CD8-positive, alpha-beta memory T cell (primary cell): ENCODE data around the gene FER. TPM values are rescaled to one million over a fixed set of nuclear protein-coding genes. Genes with fewer than 3 reads are reported as not detected.
"Not testable (repeated sequence)": the region's sequence is repeated elsewhere in the genome, so short reads cannot be mapped to it uniquely, and the experiment has no call there.

ENCODE experiments used
- CTCF ChIA-PET: fragments of 350-600 bp; sonication (Branson Sonifier 250); formaldehyde crosslinking; loops from one replicate; lab custom pipeline; 2021; ENCODE audit warnings: antibody characterized with exemption; lab: Charles Lee
- POLR2A ChIA-PET: fragments of 350-600 bp; sonication (Branson Sonifier 250); formaldehyde crosslinking; loops from one replicate; lab custom pipeline; 2021; ENCODE audit warnings: antibody characterized with exemption; lab: Charles Lee
- DNase-seq, 5 donors: peaks; one replicate each; pipeline versions ENCODE4 v3.0.0 to v3.0.0-alpha.2; 2020 to 2022; ENCODE audit warnings: mixed read lengths in 1 of 5
- H3K27ac ChIP-seq: one replicate; pipeline ENCODE4 v1.7.0; 2013; ENCODE audit warnings: low read depth, mild to moderate bottlenecking, low read length, moderate library complexity
- H3K27me3 ChIP-seq: 2 replicates; pipeline ENCODE4 v1.7.0; 2013; ENCODE audit warnings: low read length, mild to moderate bottlenecking; ENCODE audit not compliant: insufficient read depth, poor library complexity, severe bottlenecking
- H3K36me3 ChIP-seq: 2 replicates; pipeline ENCODE4 v1.7.0; 2013; ENCODE audit warnings: mild to moderate bottlenecking, low read length, moderate library complexity; ENCODE audit not compliant: insufficient read depth
- H3K4me1 ChIP-seq: 2 replicates; pipeline ENCODE4 v1.7.0; 2013; ENCODE audit warnings: mild to moderate bottlenecking, low read length, moderate library complexity; ENCODE audit not compliant: insufficient read depth
- H3K4me3 ChIP-seq: 2 replicates; pipeline ENCODE4 v1.7.0; 2013; ENCODE audit warnings: mild to moderate bottlenecking, low read length
- H3K9me3 ChIP-seq: 2 replicates; pipeline ENCODE4 v1.7.0; 2013; ENCODE audit warnings: mild to moderate bottlenecking, low read length
- H3K27ac Mint-ChIP-seq, 8 donors: one replicate each; pipeline ENCODE4 v1.8.0; 2020 to 2021; ENCODE audit warnings: mixed read lengths in 8 of 8, mild to moderate bottlenecking in 6 of 8, inconsistent platforms in 3 of 8, moderate library complexity in 3 of 8
- H3K27me3 Mint-ChIP-seq, 2 donors: one replicate each; pipeline ENCODE4 v1.8.0; 2020 to 2021; ENCODE audit warnings: mixed read lengths in 2 of 2, mild to moderate bottlenecking in 1 of 2, moderate library complexity in 1 of 2
- H3K36me3 Mint-ChIP-seq, 3 donors: one replicate each; pipeline ENCODE4 v1.8.0; 2020 to 2021; ENCODE audit warnings: mixed read lengths in 3 of 3, inconsistent platforms in 1 of 3, mild to moderate bottlenecking in 1 of 3
- H3K4me1 Mint-ChIP-seq, 3 donors: one replicate each; pipeline ENCODE4 v1.8.0; 2020 to 2021; ENCODE audit warnings: mixed read lengths in 3 of 3, inconsistent platforms in 1 of 3, mild to moderate bottlenecking in 1 of 3
- H3K4me3 Mint-ChIP-seq, 7 donors: one replicate each; pipeline ENCODE4 v1.8.0; 2020 to 2021; ENCODE audit warnings: mixed read lengths in 7 of 7, mild to moderate bottlenecking in 6 of 7, moderate library complexity in 4 of 7, inconsistent platforms in 2 of 7
- H3K9me3 Mint-ChIP-seq, 5 donors: one replicate each; pipeline ENCODE4 v1.8.0; 2020 to 2022; ENCODE audit warnings: mixed read lengths in 5 of 5, mild to moderate bottlenecking in 3 of 5, moderate library complexity in 2 of 5, inconsistent platforms in 1 of 5
- polyA plus RNA-seq: library from polyadenylated mRNA; unstranded; fragments of 300-500 nt; fragmentation: Illumina TruSeq; gene quantifications from one replicate; pipeline ENCODE4 v1.2.3, GENCODE V29; 2021
- total RNA-seq, 2 experiments: library from RNA; stranded (reverse); gene quantifications; one replicate each; pipeline ENCODE4 v1.2.3, GENCODE V29; 2021

FER gene
- total and polyA plus RNA-seq, 3 experiments from 2014 or later: 10.1 to 11.3 (median 10.6) TPM

GRCh38 chr5:109035436-109035835 is 287.7 kb downstream of the FER start:
- no peak overlapping the region for H3K4me3 ChIP-seq
- no peak overlapping the region for H3K27ac ChIP-seq
- DNase-seq: no peak
- no peaks in the 10 kb centered on the region for H3K27me3 ChIP-seq
- H3K36me3 ChIP-seq: no peaks in the 10 kb centered on the region
- H3K9me3 ChIP-seq: no peaks in the 10 kb centered on the region
- ChIA-PET CTCF (no interaction called here), POLR2A (no interaction called here)
- no peaks in the 10 kb centered on the region for H3K4me1 Mint-ChIP-seq
- H3K9me3 Mint-ChIP-seq: no peaks in the 10 kb centered on the region
- H3K27ac Mint-ChIP-seq: no peak overlapping the region
- H3K4me1 ChIP-seq: no peaks in the 10 kb centered on the region
- no peaks in the 10 kb centered on the region for H3K36me3 Mint-ChIP-seq
- no peak overlapping the region for H3K4me3 Mint-ChIP-seq
- no peaks in the 10 kb centered on the region for H3K27me3 Mint-ChIP-seq

DNA sequence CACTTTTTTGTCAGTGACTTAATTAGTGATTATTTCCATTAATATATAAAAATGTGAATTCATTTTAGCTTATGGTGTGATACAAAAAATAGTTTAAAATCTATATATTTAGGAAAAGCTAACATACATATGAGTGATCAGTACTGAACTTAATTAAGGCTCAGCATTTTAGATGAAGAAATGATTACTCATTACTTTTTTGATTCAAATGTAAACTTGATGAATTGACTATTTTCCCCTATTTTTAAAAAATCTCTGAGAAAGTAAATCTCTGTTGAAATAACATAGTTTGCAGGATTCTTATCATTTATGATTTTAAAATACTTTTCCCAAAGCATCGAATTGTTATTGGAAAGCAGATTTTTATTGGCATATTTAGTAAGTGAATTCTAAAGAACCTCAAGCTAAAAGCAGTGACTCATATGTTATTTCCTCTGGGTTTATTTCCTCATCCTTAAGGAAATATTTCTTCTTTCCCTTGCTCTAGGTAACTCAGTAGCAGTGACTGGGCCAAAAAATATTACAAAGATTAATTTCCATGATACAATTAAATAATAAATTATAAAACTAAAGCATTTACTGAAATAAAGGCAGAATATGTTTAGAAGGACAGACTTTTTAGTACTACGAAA is 290.6 kb downstream of the FER start:
- Histone ChIP-seq H3K27me3 (no peaks in the 10 kb centered on the region), H3K4me1 (no peaks in the 10 kb centered on the region), H3K36me3 (no peaks in the 10 kb centered on the region), H3K27ac (no peak overlapping the region), H3K4me3 (no peak overlapping the region), H3K9me3 (no peaks in the 10 kb centered on the region)
- Mint-ChIP-seq H3K4me1 (no peaks in the 10 kb centered on the region), H3K4me3 (no peak overlapping the region), H3K9me3 (no peaks in the 10 kb centered on the region), H3K27ac (no peak overlapping the region), H3K36me3 (no peaks in the 10 kb centered on the region), H3K27me3 (no peaks in the 10 kb centered on the region)
- ChIA-PET CTCF (no interaction called here), POLR2A (no interaction called here)
- no peak for DNase-seq

DNA sequence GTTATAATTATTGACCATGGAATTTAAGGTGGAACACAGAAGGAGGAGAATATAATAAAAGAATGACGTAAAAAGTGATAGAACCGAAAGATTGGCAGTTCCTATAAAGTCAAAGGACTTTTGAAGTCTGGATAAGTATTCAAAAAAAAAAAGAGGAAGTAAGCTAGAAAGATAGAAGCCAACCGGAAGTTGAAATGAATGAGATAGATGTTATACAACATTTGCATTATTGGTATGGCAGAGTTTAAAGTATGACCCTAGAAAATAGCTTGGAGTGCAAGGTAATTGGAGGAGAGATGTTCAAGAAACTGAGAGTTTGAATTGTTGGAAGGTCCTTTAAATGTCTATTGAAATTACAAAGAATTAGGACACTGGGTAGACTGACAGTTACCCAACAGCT is 293.6 kb downstream of the FER start:
- no peaks in the 10 kb centered on the region for H3K4me1 ChIP-seq
- H3K9me3 Mint-ChIP-seq: no peaks in the 10 kb centered on the region
- no peaks in the 10 kb centered on the region for H3K27me3 ChIP-seq
- no peak overlapping the region for H3K4me3 Mint-ChIP-seq
- POLR2A ChIA-PET: no interaction called here
- no peaks in the 10 kb centered on the region for H3K9me3 ChIP-seq
- CTCF ChIA-PET: no interaction called here
- H3K27ac Mint-ChIP-seq: no peak overlapping the region
- DNase-seq: no peak
- H3K36me3 Mint-ChIP-seq: peaks cover 0 to 2% (median 0%) of the 10 kb centered on the region in 3 donors
- H3K36me3 ChIP-seq: no peaks in the 10 kb centered on the region
- H3K4me1 Mint-ChIP-seq: no peaks in the 10 kb centered on the region
- no peaks in the 10 kb centered on the region for H3K27me3 Mint-ChIP-seq
- H3K27ac ChIP-seq: no peak overlapping the region
- H3K4me3 ChIP-seq: no peak overlapping the region

DNA sequence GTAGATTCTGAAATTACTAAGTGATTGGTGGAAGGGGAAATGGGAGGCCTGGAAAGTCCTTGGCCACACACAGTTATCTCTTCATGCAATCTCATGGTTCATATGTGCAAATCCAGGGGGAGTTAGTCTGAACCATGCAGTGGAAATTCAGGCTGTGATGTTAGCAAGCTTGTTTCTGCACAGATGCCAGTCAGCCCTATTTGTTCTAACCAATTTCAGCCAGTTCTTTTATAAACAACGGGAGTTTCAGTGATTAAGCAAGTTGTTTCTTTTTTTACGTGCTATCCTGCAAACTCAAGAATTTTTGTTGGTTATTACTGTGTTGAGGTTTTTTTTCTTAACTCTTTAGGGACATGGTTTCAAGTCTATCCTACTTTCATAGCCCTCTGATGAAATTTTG is 298.0 kb downstream of the FER start:
- no peak overlapping the region for H3K27ac ChIP-seq
- ChIA-PET CTCF (no interaction called here), POLR2A (no interaction called here)
- H3K27me3 Mint-ChIP-seq: no peaks in the 10 kb centered on the region
- H3K27me3 ChIP-seq: no peaks in the 10 kb centered on the region
- no peaks in the 10 kb centered on the region for H3K4me1 ChIP-seq
- H3K36me3 ChIP-seq: no peaks in the 10 kb centered on the region
- no peak for DNase-seq
- no peak overlapping the region for H3K4me3 Mint-ChIP-seq
- H3K9me3 ChIP-seq: no peaks in the 10 kb centered on the region
- H3K4me1 Mint-ChIP-seq: no peaks in the 10 kb centered on the region
- peaks cover 0 to 11% (median 6%) of the 10 kb centered on the region in 3 donors for H3K36me3 Mint-ChIP-seq
- no peak overlapping the region for H3K4me3 ChIP-seq
- H3K9me3 Mint-ChIP-seq: no peaks in the 10 kb centered on the region
- peak overlapping the region in 1 of 8 donors; percentile 27 for H3K27ac Mint-ChIP-seq

- no peaks in the 10 kb centered on the region for H3K4me1 Mint-ChIP-seq
- no peak overlapping the region for H3K27ac Mint-ChIP-seq
- POLR2A ChIA-PET: no interaction called here
- H3K27me3 Mint-ChIP-seq: no peaks in the 10 kb centered on the region
- H3K4me3 Mint-ChIP-seq: no peak overlapping the region
- H3K9me3 ChIP-seq: no peaks in the 10 kb centered on the region
- H3K27ac ChIP-seq: no peak overlapping the region
- no peaks in the 10 kb centered on the region for H3K9me3 Mint-ChIP-seq
- peaks cover 10 to 28% (median 17%) of the 10 kb centered on the region in 3 donors for H3K36me3 Mint-ChIP-seq
- DNase-seq: no peak
- H3K4me3 ChIP-seq: no peak overlapping the region
- no peaks in the 10 kb centered on the region for H3K36me3 ChIP-seq
- CTCF ChIA-PET: no interaction called here
- no peaks in the 10 kb centered on the region for H3K27me3 ChIP-seq
- no peaks in the 10 kb centered on the region for H3K4me1 ChIP-seq
These were observed 301.9 kb downstream of the FER start for GRCh38 chr5:109049565-109049964.

DNA sequence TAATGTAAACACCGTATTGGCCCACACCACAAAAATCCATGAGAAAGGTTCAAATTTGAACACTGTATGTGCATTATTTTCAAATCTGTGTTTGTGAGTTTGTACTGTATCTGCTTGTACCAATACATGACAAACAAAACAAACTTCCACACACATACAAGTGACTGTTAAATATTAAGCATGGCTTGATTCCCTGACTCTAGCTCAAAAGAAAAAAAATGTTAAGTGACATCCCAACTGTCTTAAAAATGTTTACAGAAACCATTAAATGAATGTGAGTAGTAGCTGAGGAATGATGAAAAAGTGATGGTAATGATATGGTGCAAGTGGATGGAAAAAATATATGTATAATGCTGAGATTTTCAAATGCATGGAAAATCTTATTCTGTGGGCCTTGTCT is 302.6 kb downstream of the FER start:
- H3K4me3 Mint-ChIP-seq, H3K4me1 Mint-ChIP-seq, H3K4me3 ChIP-seq, H3K9me3 Mint-ChIP-seq, CTCF ChIA-PET, H3K27me3 Mint-ChIP-seq, H3K36me3 ChIP-seq, POLR2A ChIA-PET, H3K27ac ChIP-seq, H3K27ac Mint-ChIP-seq, H3K4me1 ChIP-seq, H3K9me3 ChIP-seq, DNase-seq, H3K27me3 ChIP-seq: not testable (repeated sequence)
- peaks cover 14 to 35% (median 17%) of the 10 kb centered on the region in 3 donors for H3K36me3 Mint-ChIP-seq

GRCh38 chr5:109052216-109052615 is 304.5 kb downstream of the FER start:
- H3K4me3 Mint-ChIP-seq, H3K27me3 Mint-ChIP-seq, POLR2A ChIA-PET, DNase-seq, H3K27me3 ChIP-seq, H3K4me1 Mint-ChIP-seq, H3K36me3 ChIP-seq, H3K4me3 ChIP-seq, H3K27ac ChIP-seq, H3K9me3 Mint-ChIP-seq, CTCF ChIA-PET, H3K9me3 ChIP-seq, H3K27ac Mint-ChIP-seq, H3K4me1 ChIP-seq: not testable (repeated sequence)
- H3K36me3 Mint-ChIP-seq: peaks cover 14 to 36% (median 14%) of the 10 kb centered on the region in 3 donors

- Mint-ChIP-seq H3K27me3 (no peaks in the 10 kb centered on the region), H3K4me1 (no peaks in the 10 kb centered on the region), H3K4me3 (no peak overlapping the region), H3K36me3 (peaks cover 15 to 36% (median 15%) of the 10 kb centered on the region in 3 donors), H3K9me3 (no peaks in the 10 kb centered on the region), H3K27ac (peak overlapping the region in 1 of 8 donors; percentile 70)
- no peak overlapping the region for H3K4me3 ChIP-seq
- H3K27ac ChIP-seq: no peak overlapping the region
- ChIA-PET CTCF (no interaction called here), POLR2A (no interaction called here)
- H3K9me3 ChIP-seq: no peaks in the 10 kb centered on the region
- no peaks in the 10 kb centered on the region for H3K36me3 ChIP-seq
- no peaks in the 10 kb centered on the region for H3K27me3 ChIP-seq
- H3K4me1 ChIP-seq: no peaks in the 10 kb centered on the region
- DNase-seq: no peak
These were observed 306.3 kb downstream of the FER start for GRCh38 chr5:109053995-109054417.
